Subcutaneous adipose tissue (tissue), 4 donors: Measurements from ENCODE around the gene TAS2R14. TPM values are rescaled to one million over a fixed set of nuclear protein-coding genes. Genes with fewer than 3 reads are reported as not detected.

Source experiments
- CTCF ChIP-seq: fragments of 450-650 bp; IDR thresholded peaks from one replicate; pipeline ENCODE4 v1.5.1; 2016; ENCODE audit warnings: low read depth, mild to moderate bottlenecking, control low read depth, antibody characterized with exemption, moderate library complexity
- total RNA-seq, 4 donors: library from RNA; depleted of rRNA; stranded (reverse); fragments of >200 nt; gene quantifications; one replicate each; pipeline ENCODE4 v1.1.0, GENCODE V29; 2016

Gene TAS2R14
- total RNA-seq, 4 donors from 2014 or later = 4.1 to 5.8 (median 4.1) TPM

- TF ChIP-seq CTCF = no peak
These were observed 26.4 kb upstream of the TAS2R14 start for GRCh38 chr12:10965476-10965875.

GRCh38 chr12:10960211-10960610 lies 21.1 kb upstream of the TAS2R14 start:
- no peak for TF ChIP-seq CTCF

- no peak for TF ChIP-seq CTCF
These were observed 20.7 kb upstream of the TAS2R14 start for GRCh38 chr12:10959804-10960203.

GRCh38 chr12:10957741-10958140 lies 18.7 kb upstream of the TAS2R14 start:
- no peak for TF ChIP-seq CTCF

GRCh38 chr12:10956085-10956484 lies 17.0 kb upstream of the TAS2R14 start:
- TF ChIP-seq CTCF = no peak

GRCh38 chr12:10952645-10953044 lies 13.6 kb upstream of the TAS2R14 start:
- TF ChIP-seq CTCF = no peak

- no peak for TF ChIP-seq CTCF
These were observed 4.1 kb upstream of the TAS2R14 start for GRCh38 chr12:10943167-10943566.
